ENCODE measurements around the gene CCS. TPM values are rescaled to one million over a fixed set of nuclear protein-coding genes. Genes with fewer than 3 reads are reported as not detected.
A peak's percentile ranks its signal among the peaks of the same experiment; 100 is the strongest.
"Not testable (repeated sequence)": the region's sequence is repeated elsewhere in the genome, so short reads cannot be mapped to it uniquely, and the experiment has no call there.

The CCS gene
- total RNA-seq: 35.8 and 43.3 TPM in 2 replicates

GRCh38 chr11:66592457-66593302 is at the start of gene CCS, which contains the start of gene CCDC87:
TSS of gene CCS (plus strand) at chr11:66593185. CDS start at chr11:66593262, 77 bp downstream.
TSS of gene CCDC87 (minus strand) at chr11:66593063. CDS start at chr11:66593015, 48 bp downstream.
- no peaks in the 10 kb centered on the region for H3K36me3 ChIP-seq (ENCODE audit: insufficient read depth, low read length)
- H4K20me1 ChIP-seq (ENCODE audit: insufficient read depth, low read length): no peaks in the 10 kb centered on the region
- peak within 1 kb of the TSS; percentile 96 for H2AFZ ChIP-seq (ENCODE audit: low read length)
- DNase-seq (ENCODE audit: insufficient read length, low spot score, missing footprints): peak; percentile 100
- peak within 1 kb of the TSS; percentile 75 for H3K27ac ChIP-seq (ENCODE audit: low read depth, low read length)
- H3K4me2 ChIP-seq (ENCODE audit: insufficient read depth, low read length): peak within 1 kb of the TSS; percentile 94
- H3K27me3 ChIP-seq (ENCODE audit: insufficient read depth, low read length): no peaks in the 10 kb centered on the region
- peaks cover 24% of the 10 kb centered on the region for H3K4me1 ChIP-seq (ENCODE audit: insufficient read depth, low read length)
- H3K4me3 ChIP-seq (ENCODE audit: insufficient read depth, low read length): peak within 1 kb of the TSS; percentile 91
- TF ChIP-seq CTCF (IDR thresholded peaks at IDR 0.05; ENCODE audit: extremely low read depth, low read depth, low read length): peak; percentile 55
- peaks cover 31% of the 10 kb centered on the region for H3K79me2 ChIP-seq (ENCODE audit: insufficient read depth, low read length)
- no peaks in the 10 kb centered on the region for H3K9me3 ChIP-seq (ENCODE audit: low read depth, low read length)

- Histone ChIP-seq H3K4me3 (ENCODE audit: insufficient read depth, low read length) (peak overlapping the region; percentile 7), H3K27ac (ENCODE audit: low read depth, low read length) (peak overlapping the region; percentile 15), H4K20me1 (ENCODE audit: insufficient read depth, low read length) (peaks cover 5% of the 10 kb centered on the region), H3K79me2 (ENCODE audit: insufficient read depth, low read length) (peaks cover 4% of the 10 kb centered on the region), H3K36me3 (ENCODE audit: insufficient read depth, low read length) (peaks cover 16% of the 10 kb centered on the region), H3K27me3 (ENCODE audit: insufficient read depth, low read length) (peaks cover 13% of the 10 kb centered on the region), H3K4me2 (ENCODE audit: insufficient read depth, low read length) (peak overlapping the region; percentile 60), H3K9me3 (ENCODE audit: low read depth, low read length) (no peaks in the 10 kb centered on the region), H2AFZ (ENCODE audit: low read length) (peak overlapping the region; percentile 47), H3K4me1 (ENCODE audit: insufficient read depth, low read length) (peaks cover 20% of the 10 kb centered on the region)
- peak; percentile 44 for TF ChIP-seq CTCF (IDR thresholded peaks at IDR 0.05; ENCODE audit: extremely low read depth, low read depth, low read length)
- peak; percentile 88 for DNase-seq (ENCODE audit: insufficient read length, low spot score, missing footprints)
These were observed 49.5 kb upstream of the CCS start for GRCh38 chr11:66543263-66544107.

- not testable (repeated sequence) for H3K9me3 ChIP-seq (ENCODE audit: low read depth, low read length); H4K20me1 ChIP-seq (ENCODE audit: insufficient read depth, low read length); H3K79me2 ChIP-seq (ENCODE audit: insufficient read depth, low read length); DNase-seq (ENCODE audit: insufficient read length, low spot score, missing footprints)
- Histone ChIP-seq H3K4me2 (ENCODE audit: insufficient read depth, low read length) (peak overlapping the region; percentile 91), H2AFZ (ENCODE audit: low read length) (peak overlapping the region; percentile 62), H3K27me3 (ENCODE audit: insufficient read depth, low read length) (peaks cover 24% of the 10 kb centered on the region), H3K27ac (ENCODE audit: low read depth, low read length) (peak overlapping the region; percentile 55), H3K36me3 (ENCODE audit: insufficient read depth, low read length) (peaks cover 16% of the 10 kb centered on the region), H3K4me1 (ENCODE audit: insufficient read depth, low read length) (peaks cover 20% of the 10 kb centered on the region), H3K4me3 (ENCODE audit: insufficient read depth, low read length) (peak overlapping the region; percentile 85)
These were observed 48.0 kb upstream of the CCS start for GRCh38 chr11:66544952-66545351.

- H3K27ac ChIP-seq (ENCODE audit: low read depth, low read length): peak within 1 kb of the TSS; percentile 55
- peaks cover 13% of the 10 kb centered on the region for H3K36me3 ChIP-seq (ENCODE audit: insufficient read depth, low read length)
- peaks cover 5% of the 10 kb centered on the region for H4K20me1 ChIP-seq (ENCODE audit: insufficient read depth, low read length)
- peaks cover 25% of the 10 kb centered on the region for H3K27me3 ChIP-seq (ENCODE audit: insufficient read depth, low read length)
- H2AFZ ChIP-seq (ENCODE audit: low read length): peak within 1 kb of the TSS; percentile 85
- TF ChIP-seq CTCF (IDR thresholded peaks at IDR 0.05; ENCODE audit: extremely low read depth, low read depth, low read length): no peak
- peaks cover 4% of the 10 kb centered on the region for H3K79me2 ChIP-seq (ENCODE audit: insufficient read depth, low read length)
- peak within 1 kb of the TSS; percentile 91 for H3K4me2 ChIP-seq (ENCODE audit: insufficient read depth, low read length)
- peaks cover 20% of the 10 kb centered on the region for H3K4me1 ChIP-seq (ENCODE audit: insufficient read depth, low read length)
- DNase-seq (ENCODE audit: insufficient read length, low spot score, missing footprints): peak; percentile 100
- H3K4me3 ChIP-seq (ENCODE audit: insufficient read depth, low read length): peak within 1 kb of the TSS; percentile 85
- H3K9me3 ChIP-seq (ENCODE audit: low read depth, low read length): no peaks in the 10 kb centered on the region
These were observed 47.2 kb upstream of the CCS start, which contains the start of gene ZDHHC24 for GRCh38 chr11:66545701-66546367. TSS of gene ZDHHC24 (minus strand) at chr11:66546048. CDS start at chr11:66546003, 45 bp downstream.

All from osteoblast (primary cell).